Upper lobe of left lung (tissue), 4 donors: Measurements from ENCODE around the gene NAGLU.

Experiments
- POLR2A ChIP-seq, 4 donors: fragments of 450-650 bp; IDR thresholded peaks; one replicate each; pipeline ENCODE4 v1.5.1; 2016 to 2017; ENCODE audit warnings: antibody characterized with exemption in 4 of 4, mild to moderate bottlenecking in 2 of 4
- TF ChIP-seq, protein P1 (sequence below), 6 experiments: fragments of 450-650 bp in 4 of 6; fragments of 200-600 bp in 2 of 6; sonication (generic) in 2 of 6; IDR thresholded peaks; one replicate each; pipeline ENCODE4 v1.5.1; 2016 to 2019; ENCODE audit warnings: antibody characterized with exemption in 6 of 6

DNA sequence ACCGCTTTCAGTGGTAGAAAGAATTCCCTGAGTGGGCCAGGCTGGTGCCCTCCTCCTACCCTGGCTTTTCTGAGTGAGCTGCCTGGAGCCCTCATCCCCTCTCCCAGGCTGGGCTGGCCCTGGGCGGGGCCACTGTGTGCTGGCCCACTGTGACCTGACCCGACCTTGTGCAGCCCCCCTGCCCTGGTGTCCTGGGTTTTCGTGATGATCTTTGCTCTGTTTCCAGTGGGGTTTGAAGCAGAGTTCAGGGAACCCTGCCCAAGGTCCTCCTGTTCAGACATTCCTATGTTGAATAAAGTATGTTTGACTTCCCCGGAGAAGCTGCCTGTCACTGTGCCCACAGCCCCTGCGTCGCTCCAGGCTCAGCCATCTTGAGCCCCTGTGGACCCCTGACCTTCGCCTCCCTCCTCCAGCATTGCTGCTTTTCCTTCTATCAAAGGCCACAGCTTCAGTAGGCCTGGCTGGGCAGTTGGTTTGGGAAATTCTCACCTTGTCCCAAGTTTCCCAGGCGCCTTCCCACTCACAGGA lies 13.7 kb upstream of the NAGLU start:
- TF ChIP-seq POLR2A (IDR thresholded peaks at IDR 0.05): no peak
- TF ChIP-seq, protein P1, sequence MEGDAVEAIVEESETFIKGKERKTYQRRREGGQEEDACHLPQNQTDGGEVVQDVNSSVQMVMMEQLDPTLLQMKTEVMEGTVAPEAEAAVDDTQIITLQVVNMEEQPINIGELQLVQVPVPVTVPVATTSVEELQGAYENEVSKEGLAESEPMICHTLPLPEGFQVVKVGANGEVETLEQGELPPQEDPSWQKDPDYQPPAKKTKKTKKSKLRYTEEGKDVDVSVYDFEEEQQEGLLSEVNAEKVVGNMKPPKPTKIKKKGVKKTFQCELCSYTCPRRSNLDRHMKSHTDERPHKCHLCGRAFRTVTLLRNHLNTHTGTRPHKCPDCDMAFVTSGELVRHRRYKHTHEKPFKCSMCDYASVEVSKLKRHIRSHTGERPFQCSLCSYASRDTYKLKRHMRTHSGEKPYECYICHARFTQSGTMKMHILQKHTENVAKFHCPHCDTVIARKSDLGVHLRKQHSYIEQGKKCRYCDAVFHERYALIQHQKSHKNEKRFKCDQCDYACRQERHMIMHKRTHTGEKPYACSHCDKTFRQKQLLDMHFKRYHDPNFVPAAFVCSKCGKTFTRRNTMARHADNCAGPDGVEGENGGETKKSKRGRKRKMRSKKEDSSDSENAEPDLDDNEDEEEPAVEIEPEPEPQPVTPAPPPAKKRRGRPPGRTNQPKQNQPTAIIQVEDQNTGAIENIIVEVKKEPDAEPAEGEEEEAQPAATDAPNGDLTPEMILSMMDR (IDR thresholded peaks at IDR 0.05): no peak
